Measurements from ENCODE around the gene F12.

F12 gene

DNA sequence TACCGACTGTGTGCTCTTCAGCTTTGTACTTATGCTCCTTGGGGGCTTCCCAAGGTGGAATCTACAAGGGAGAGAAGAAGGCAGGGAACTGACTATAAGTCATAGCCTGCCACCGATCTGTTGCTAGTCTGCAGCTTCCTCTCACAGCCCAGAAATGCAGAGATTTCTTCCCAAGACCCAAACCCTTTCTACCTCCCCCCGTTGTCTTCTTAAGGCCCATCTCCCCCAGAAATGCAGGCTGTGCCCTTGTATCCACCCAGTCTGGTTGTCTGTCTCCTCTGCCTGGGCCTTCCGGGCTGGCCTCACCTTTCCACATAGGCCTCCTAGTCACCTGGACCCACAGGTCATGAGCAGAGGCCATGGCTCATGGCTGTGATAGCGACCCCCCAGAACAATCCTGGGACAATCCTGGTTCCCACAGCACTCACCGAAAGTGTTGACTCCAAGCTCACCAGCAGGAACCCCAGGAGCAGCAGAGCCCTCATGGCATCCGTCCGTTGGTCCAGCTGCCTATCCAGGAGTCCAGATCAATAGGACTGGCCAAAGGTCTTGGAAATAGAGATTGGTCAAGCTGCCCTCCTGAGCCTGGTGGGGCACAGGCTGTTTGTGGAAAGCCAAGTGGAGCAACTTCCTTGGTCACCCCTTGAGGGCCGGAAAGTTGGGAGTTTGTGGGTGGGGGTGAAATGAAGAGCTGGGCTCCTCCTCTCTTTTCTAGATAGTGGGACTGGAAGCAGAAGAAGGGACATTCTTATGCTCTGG is at the start of gene F12:
Gene F12, minus strand, starts transcription at position 522 of the 759 bp plus-strand sequence. Its CDS starts 37 bp downstream, at position 485.
- no peak for DNase-seq

- DNase-seq: no peak
Observed at GRCh38 chr5:177458912-177459350, 49.6 kb upstream of the F12 start.

DNA sequence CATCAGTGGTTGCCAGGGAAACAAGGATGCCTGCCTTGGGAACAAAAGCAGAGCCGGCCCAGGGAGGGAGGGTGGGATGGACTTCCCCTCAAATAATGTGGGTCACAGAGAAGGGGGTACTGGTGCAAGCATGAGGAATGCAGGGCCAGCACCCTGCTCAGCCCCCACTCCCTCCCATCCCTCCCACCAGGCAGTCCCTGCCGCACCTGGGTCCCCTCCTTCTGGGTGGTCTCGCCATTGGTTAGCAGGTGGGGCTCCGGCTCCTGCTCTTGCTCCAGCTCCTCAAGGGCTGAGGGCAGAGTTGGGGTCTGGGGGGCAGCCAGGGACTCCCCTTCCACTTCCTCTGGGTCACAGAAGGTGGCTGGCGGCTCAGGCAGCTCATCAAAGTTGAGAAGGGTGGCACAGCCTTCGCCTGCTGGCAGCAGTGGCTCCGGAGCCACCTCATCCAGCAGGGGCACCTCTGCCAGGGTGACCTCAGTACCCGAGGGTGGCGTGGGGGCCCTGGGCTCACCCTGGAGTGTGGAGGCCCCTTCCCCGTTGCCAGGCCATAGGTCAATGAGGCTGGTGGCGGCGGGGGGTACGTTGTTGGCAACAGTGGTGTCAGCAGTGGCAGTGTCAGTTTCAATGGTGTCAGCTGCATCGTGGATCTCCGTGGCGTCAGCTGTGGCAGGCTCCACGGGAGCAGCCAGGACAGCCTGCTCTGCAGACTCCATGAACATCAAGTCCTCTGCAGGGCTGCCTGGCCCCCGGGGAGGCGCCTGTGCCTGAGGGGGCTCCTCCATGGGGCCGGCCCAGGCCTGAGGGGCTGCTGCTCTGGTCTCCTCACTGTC is 48.7 kb upstream of the F12 start:
- DNase-seq: no peak

DNA sequence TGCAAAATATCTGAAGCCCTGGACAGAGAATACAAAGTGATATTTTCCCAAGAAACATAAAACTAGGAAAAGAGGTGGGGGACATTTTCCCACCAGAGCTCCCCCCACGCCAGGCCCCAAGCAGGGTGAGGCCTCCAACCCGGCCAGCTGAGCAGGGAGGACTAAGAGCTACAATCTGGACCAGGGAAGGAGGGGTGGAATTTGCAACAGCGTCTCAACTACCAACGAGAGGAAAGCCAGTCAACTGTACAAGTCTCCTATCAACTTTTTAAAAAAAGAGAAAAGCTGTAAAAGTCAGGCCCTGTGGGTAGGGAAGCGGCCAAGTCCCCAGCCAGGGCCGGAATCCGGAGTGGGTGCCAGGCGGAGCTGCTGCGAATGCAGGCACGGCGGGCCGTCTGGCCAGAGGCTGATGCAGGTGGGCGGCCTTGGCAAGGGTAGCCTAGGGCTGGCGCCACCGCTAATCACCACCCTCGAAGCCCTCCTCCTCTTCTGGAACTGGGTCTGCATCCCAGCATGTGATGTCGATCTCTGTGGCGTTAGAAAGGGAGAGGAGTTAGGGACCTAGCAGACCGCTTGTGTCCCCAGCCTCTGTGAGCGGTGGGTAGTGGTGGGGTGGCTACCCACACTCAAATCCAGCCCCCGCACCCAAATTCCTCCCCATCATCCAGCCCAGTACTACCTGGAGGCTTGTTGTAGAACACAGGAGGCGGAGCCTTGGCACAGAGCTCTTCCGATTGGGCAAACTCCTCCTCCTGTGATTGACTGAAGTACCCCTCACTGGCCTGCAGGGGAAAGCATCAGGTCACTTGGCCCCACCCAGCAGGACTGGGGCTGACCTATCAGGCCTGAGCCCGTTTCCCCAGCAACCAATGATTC is 47.9 kb upstream of the F12 start:
- DNase-seq: no peak

DNA sequence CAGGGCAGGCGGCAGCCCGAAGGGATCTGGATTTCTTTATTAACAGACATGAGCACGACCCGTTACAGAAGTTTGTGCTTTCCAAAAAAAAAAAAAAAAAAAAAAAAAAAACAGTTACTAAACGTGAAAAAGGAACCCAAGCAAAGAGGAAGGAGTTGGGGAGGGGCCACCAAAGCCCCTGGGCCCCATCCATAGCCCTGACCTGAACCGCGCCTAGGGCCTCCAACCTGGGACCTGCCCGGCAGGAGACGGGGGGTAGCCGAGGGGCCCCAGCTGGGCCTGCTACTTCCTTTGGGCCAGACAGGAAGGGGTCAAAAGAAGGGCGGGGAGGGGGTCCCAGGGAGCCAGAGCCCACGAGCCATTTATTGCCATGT is 47.2 kb upstream of the F12 start:
- no peak for DNase-seq

GRCh38 chr5:177455661-177456590 is 46.6 kb upstream of the F12 start:
- DNase-seq: peak; percentile 90

- peak; percentile 89 for DNase-seq
Observed at GRCh38 chr5:177455036-177455660, 45.8 kb upstream of the F12 start.

DNA sequence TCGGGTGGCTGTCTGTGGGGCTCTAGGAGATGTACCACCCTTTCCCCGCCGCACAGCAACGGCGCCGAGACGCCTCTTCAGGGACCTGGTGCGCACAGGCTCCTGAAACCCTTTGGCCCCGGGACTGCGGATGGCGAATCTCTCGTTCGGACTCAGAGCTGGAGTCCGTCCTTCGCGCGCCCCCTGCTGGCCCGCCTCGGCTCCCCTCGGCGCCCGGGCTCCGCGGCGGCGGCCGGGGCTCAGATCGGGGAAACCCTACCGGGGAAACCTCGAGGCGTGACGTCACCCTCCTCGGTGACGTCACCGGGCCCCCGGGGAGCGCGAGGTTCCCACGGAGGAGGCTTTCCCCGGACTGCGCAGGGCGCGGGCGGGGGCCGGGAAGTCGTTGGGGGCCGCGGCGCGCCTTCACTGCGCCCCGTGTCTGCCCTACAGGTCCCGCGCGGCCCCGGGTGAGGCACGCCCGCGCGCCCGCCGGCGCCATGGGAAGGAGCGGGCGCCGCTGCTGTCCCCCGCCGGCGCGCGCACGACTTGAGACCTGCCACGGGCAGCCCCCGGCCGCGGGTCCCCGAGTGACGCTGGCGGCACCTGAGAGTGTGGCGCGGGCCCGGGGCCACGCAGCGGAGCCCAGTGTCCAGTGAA is 45.2 kb upstream of the F12 start:
- peak; percentile 90 for DNase-seq

DNA sequence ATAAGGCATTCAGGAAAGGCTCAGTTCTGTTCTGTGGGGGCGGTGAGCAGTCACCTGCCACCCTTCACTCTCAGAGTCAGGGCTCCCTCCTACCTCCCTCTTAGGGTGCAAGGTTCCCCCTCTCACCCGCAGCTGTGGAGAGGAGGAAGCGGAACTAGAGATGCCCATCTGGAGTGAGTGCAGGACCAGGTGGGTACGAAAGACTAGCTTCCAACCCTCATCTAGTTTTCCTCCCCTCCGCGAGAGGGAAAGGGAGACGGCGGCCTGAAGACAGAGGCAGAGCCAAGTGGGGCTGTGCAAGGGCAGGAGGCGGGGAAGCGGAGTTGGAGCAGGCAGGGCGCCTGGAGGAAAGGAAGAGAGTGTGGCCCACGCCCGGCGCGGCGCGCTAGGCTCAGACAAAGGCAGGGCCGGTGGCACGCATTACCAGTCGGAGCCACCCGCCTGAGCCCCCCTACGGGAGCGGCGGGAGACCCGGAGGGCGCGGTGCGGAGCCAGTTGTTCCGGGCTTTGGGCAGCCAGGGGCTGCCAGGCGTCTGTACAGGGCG is 44.6 kb upstream of the F12 start:
- DNase-seq: no peak

DNA sequence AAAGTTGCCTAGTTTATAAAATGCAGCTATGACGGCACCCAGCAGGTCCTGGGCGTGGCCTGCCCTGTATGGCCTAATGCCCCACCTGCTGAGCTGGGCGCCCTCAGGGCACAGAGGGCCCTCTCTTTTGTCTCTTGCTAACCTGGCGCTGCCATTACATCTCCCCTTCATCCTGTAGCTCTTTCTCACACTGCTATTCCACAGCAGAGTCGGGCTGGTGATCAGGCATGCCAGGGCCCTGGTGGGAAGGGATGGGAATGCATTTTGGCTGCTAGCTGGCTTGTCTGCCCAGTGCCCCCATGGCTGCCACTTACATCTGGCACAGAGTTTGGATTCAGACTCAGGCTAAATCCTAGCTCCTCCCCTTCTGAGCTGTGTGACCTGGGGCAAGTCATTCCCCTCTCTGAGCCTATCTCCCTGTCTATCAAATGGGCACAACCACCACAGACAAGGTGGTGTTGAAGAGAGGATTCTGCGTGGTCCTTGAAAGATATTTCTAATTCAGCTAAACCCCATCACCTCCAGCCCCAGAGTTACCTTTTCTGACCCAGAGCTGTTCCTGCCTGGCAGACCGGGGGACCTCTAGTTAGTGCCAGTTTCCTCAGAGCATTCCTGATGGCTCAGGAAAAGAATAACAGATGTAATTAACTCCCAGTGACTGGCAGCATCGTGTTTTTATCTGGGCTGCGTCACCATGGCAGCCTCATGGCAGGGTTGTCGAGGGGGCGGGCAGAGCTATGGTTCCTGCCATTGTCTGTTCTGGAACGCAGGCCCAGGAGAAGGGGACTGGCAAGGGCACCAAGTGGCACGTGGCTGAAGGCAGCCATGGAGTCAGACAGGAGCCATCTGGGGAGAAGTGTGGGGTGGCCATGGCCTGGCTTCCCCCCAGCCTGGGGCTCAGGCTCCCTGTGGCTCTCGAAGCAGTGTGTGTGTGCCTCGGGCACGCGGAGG is 43.6 kb upstream of the F12 start:
- DNase-seq: no peak

DNA sequence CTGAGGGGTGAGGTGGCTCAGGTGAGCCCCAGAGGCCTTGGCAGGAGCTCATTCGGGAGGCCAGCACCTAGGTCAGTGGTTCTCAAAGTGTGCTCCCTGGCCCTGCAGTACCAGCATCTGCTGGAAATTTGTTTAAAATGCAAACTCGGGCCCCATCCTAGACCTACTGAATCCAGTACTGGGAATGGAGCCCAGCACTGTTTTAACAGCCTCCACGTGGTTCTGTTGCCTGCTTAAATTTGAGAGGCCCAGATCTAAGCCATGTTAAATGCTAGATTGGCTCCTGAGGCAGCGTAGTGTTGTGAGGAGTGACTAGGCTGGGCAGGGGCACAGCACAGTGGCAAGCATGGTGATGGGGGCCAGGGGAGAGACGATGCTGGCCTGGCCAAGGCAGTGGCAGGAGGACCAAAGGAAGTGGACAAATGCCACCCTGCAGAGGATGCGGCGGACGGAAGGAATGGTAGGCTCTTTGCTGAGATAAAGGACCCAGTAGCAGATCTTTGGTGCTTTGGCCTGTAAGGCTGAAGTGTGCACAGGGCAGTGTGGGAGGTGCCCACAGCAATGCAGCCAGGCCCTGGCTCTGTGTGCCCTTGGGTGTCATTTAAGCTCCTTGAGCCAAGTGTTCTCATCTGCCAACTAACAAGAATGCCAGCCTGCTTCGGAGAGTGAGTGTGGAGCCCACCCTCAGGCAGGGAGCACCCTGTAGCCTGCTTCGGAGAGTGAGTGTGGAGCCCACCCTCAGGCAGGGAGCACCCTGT is 41.5 kb upstream of the F12 start:
- no peak for DNase-seq

GRCh38 chr5:177449140-177450061 is 40.0 kb upstream of the F12 start:
- no peak for DNase-seq

- DNase-seq: no peak
Observed at GRCh38 chr5:177448244-177448950, 39.0 kb upstream of the F12 start.

DNA sequence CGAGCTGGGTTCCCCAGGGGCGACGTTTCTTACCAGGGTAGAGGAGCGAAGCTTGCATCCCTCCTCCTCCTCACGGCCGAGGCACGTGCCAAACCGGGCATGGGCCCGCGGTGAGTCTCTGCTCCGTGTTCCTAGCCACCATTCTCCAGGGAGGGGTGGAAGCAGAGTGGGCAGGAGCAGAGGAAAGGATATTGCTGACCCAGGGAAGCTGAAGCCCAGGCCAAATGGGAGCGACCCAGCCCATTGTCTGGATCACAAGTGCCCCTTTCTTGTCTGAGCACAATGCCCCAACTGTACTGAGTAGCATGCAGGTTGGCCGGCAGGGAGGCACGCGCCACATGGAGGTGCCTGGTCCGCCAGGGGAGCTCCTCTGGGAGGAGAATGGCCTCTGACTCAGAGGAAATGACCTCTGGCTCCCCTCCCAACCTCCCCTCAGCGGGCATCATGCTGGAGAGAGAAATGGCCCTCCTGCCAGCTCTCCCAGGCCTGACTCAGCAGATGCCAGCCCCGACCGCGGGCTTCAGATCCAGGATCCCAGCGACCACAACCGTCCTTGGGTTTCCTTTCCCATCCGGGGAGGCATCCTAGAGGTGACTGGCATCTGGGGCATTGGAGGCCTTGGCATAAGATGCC is 38.4 kb upstream of the F12 start:
- DNase-seq: no peak

GRCh38 chr5:177447066-177447610 is 37.8 kb upstream of the F12 start:
- peak; percentile 56 for DNase-seq
